Measurements from ENCODE around the gene PGA4.
"Not testable (repeated sequence)": the region's sequence is repeated elsewhere in the genome, so short reads cannot be mapped to it uniquely, and the experiment has no call there.

The PGA4 gene

GRCh38 chr11:61207636-61208310 is 14.4 kb upstream of the PGA4 start:
- not testable (repeated sequence) for DNase-seq

- DNase-seq = not testable (repeated sequence)
Observed at GRCh38 chr11:61210629-61211028, 11.5 kb upstream of the PGA4 start.

GRCh38 chr11:61211327-61211952 is 10.7 kb upstream of the PGA4 start:
- not testable (repeated sequence) for DNase-seq

- not testable (repeated sequence) for DNase-seq
Observed at GRCh38 chr11:61212202-61212601, 9.9 kb upstream of the PGA4 start.

GRCh38 chr11:61213711-61214324 is 8.3 kb upstream of the PGA4 start:
- DNase-seq = not testable (repeated sequence)

GRCh38 chr11:61218306-61218705 is 3.8 kb upstream of the PGA4 start:
- not testable (repeated sequence) for DNase-seq

GRCh38 chr11:61219016-61219415 is 3.1 kb upstream of the PGA4 start:
- not testable (repeated sequence) for DNase-seq

GRCh38 chr11:61222692-61223091 is 545 bp downstream of the PGA4 start:
- DNase-seq = not testable (repeated sequence)

GRCh38 chr11:61226457-61227137 is 4.5 kb downstream of the PGA4 start:
- DNase-seq = not testable (repeated sequence)

GRCh38 chr11:61229458-61229857 is 7.3 kb downstream of the PGA4 start:
- DNase-seq = not testable (repeated sequence)

- not testable (repeated sequence) for DNase-seq
Observed at GRCh38 chr11:61231033-61231432, 8.9 kb downstream of the PGA4 start.

GRCh38 chr11:61231585-61231984 is 9.4 kb downstream of the PGA4 start:
- DNase-seq = not testable (repeated sequence)

GRCh38 chr11:61232548-61233145 is 10.5 kb downstream of the PGA4 start:
- not testable (repeated sequence) for DNase-seq

GRCh38 chr11:61237130-61237529 is 15.0 kb downstream of the PGA4 start:
- not testable (repeated sequence) for DNase-seq

- DNase-seq = not testable (repeated sequence)
Observed at GRCh38 chr11:61240288-61240687, 18.1 kb downstream of the PGA4 start.

GRCh38 chr11:61240875-61241274 is 18.7 kb downstream of the PGA4 start, which contains the start of gene PGA5:
PGA5 (plus strand) TSS chr11:61241175; CDS start chr11:61241227, 52 bp downstream.
- DNase-seq = not testable (repeated sequence)

GRCh38 chr11:61241526-61241925 is 19.4 kb downstream of the PGA4 start:
- not testable (repeated sequence) for DNase-seq

- not testable (repeated sequence) for DNase-seq
Observed at GRCh38 chr11:61245284-61245964, 23.3 kb downstream of the PGA4 start.

- DNase-seq = not testable (repeated sequence)
Observed at GRCh38 chr11:61248071-61248470, 25.9 kb downstream of the PGA4 start.

- DNase-seq = not testable (repeated sequence)
Observed at GRCh38 chr11:61249201-61249600, 27.1 kb downstream of the PGA4 start.

- not testable (repeated sequence) for DNase-seq
Observed at GRCh38 chr11:61250796-61251765, 28.9 kb downstream of the PGA4 start.

All from NCI-H2029 treated with DMSO at 0.1 percent for 48 hours (cell line).